GM12892 (cell line): ENCODE measurements around the gene HMX1.

ENCODE experiments used
- DNase-seq: peaks from one replicate; pipeline ENCODE4 v3.0.0; 2011; ENCODE audit not compliant: insufficient read length
- FAIRE-seq: peaks from 2 replicates; lab custom pipeline; 2011; peaks lifted over from hg19 to GRCh38; lab: Jason Lieb, UNC
- POLR2A ChIP-seq: IDR thresholded peaks from 2 replicates; pipeline ENCODE4 v1.6.1; 2011; ENCODE audit warnings: low read depth, low read length, control low read depth
- POLR2AphosphoS5 ChIP-seq: IDR thresholded peaks from 2 replicates; pipeline ENCODE4 v1.6.1; 2011; ENCODE audit warnings: low read depth, low read length, control low read depth
- TAF1 ChIP-seq: IDR thresholded peaks from 2 replicates; pipeline ENCODE4 v1.6.1; 2011; ENCODE audit warnings: low read depth, mild to moderate bottlenecking, control low read depth, low read length, borderline replicate concordance

Gene HMX1

GRCh38 chr4:8863686-8864682, 7.7 kb downstream of the HMX1 start:
- FAIRE-seq (no peak), DNase-seq (no peak)
- TF ChIP-seq POLR2A (no peak), TAF1 (no peak), POLR2AphosphoS5 (no peak)

- TF ChIP-seq POLR2AphosphoS5 (no peak), POLR2A (no peak), TAF1 (no peak)
- no peak for DNase-seq
- no peak for FAIRE-seq
Observed at GRCh38 chr4:8862800-8863685, 8.6 kb downstream of the HMX1 start.

- DNase-seq (no peak), FAIRE-seq (no peak)
- TF ChIP-seq TAF1 (no peak), POLR2A (no peak), POLR2AphosphoS5 (no peak)
Observed at GRCh38 chr4:8862334-8862733, 9.3 kb downstream of the HMX1 start.

- FAIRE-seq (no peak), DNase-seq (no peak)
- no peak for TF ChIP-seq TAF1
- TF ChIP-seq POLR2A, result no peak
- no peak for TF ChIP-seq POLR2AphosphoS5
Observed at GRCh38 chr4:8861576-8862295, 9.9 kb downstream of the HMX1 start.

- no peak for FAIRE-seq
- no peak for TF ChIP-seq POLR2A
- no peak for TF ChIP-seq TAF1
- no peak for TF ChIP-seq POLR2AphosphoS5
- no peak for DNase-seq
Observed at GRCh38 chr4:8860892-8861575, 10.6 kb downstream of the HMX1 start.

- TF ChIP-seq POLR2A (no peak), POLR2AphosphoS5 (no peak), TAF1 (no peak)
- FAIRE-seq, result no peak
- no peak for DNase-seq
Observed at GRCh38 chr4:8860096-8860891, 11.3 kb downstream of the HMX1 start.

GRCh38 chr4:8859550-8860095, 12.0 kb downstream of the HMX1 start:
- no peak for FAIRE-seq
- no peak for DNase-seq
- no peak for TF ChIP-seq POLR2AphosphoS5
- TF ChIP-seq TAF1, result no peak
- no peak for TF ChIP-seq POLR2A

- DNase-seq (no peak), FAIRE-seq (no peak)
- no peak for TF ChIP-seq POLR2A
- no peak for TF ChIP-seq TAF1
- no peak for TF ChIP-seq POLR2AphosphoS5
Observed at GRCh38 chr4:8858701-8859210, 12.9 kb downstream of the HMX1 start.

GRCh38 chr4:8857766-8858700, 13.6 kb downstream of the HMX1 start:
- TF ChIP-seq TAF1, result no peak
- TF ChIP-seq POLR2A, result no peak
- no peak for TF ChIP-seq POLR2AphosphoS5
- no peak for DNase-seq
- FAIRE-seq, result no peak
